ENCODE results near the gene GRK1. TPM values are rescaled to one million over a fixed set of nuclear protein-coding genes. Genes with fewer than 3 reads are reported as not detected.

GRK1 gene
- total RNA-seq = 1 to 10 TPM in 1 of 4 donors, under 1 TPM in 1, not detected in 2; 0.88 to 1.7 TPM

DNA sequence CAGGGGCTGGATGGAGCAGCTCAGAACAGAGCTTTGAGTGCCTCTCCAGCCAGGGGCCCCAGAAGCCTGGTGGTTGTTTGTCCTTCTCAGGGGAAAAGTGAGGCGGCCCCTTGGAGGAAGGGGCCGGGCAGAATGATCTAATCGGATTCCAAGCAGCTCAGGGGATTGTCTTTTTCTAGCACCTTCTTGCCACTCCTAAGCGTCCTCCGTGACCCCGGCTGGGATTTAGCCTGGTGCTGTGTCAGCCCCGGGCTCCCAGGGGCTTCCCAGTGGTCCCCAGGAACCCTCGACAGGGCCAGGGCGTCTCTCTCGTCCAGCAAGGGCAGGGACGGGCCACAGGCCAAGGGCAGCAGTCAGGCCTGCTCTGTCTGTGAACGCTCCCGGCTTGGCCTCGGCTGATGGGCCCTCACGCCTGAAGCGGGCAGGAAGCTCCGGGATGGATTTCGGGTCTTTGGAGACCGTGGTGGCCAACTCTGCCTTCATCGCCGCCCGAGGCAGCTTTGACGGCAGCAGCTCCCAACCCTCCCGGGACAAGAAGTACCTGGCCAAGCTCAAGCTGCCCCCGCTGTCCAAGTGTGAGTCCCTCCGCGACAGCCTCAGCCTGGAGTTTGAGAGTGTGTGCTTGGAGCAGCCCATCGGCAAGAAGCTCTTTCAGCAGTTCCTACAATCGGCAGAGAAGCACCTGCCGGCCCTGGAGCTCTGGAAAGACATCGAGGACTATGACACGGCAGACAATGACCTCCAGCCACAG, at the start of gene GRK1:
TSS of gene GRK1 (plus strand) at position 269 of the 751 bp plus-strand sequence. CDS start at position 437, 168 bp downstream.
- H3K4me1 ChIP-seq = no peaks in the 10 kb centered on the region
- no peak within 1 kb of the TSS for H3K4me3 ChIP-seq
- peak in 2 of 3 donors; percentile 43 for DNase-seq
- H3K9me3 ChIP-seq = no peaks in the 10 kb centered on the region
- H3K36me3 ChIP-seq = no peaks in the 10 kb centered on the region
- H3K27ac ChIP-seq = no peak within 1 kb of the TSS
- no peaks in the 10 kb centered on the region for H3K27me3 ChIP-seq
- no peak for TF ChIP-seq POLR2A (IDR thresholded peaks at IDR 0.05)
- TF ChIP-seq, protein P1, sequence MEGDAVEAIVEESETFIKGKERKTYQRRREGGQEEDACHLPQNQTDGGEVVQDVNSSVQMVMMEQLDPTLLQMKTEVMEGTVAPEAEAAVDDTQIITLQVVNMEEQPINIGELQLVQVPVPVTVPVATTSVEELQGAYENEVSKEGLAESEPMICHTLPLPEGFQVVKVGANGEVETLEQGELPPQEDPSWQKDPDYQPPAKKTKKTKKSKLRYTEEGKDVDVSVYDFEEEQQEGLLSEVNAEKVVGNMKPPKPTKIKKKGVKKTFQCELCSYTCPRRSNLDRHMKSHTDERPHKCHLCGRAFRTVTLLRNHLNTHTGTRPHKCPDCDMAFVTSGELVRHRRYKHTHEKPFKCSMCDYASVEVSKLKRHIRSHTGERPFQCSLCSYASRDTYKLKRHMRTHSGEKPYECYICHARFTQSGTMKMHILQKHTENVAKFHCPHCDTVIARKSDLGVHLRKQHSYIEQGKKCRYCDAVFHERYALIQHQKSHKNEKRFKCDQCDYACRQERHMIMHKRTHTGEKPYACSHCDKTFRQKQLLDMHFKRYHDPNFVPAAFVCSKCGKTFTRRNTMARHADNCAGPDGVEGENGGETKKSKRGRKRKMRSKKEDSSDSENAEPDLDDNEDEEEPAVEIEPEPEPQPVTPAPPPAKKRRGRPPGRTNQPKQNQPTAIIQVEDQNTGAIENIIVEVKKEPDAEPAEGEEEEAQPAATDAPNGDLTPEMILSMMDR (IDR thresholded peaks at IDR 0.05) = no peak

DNA sequence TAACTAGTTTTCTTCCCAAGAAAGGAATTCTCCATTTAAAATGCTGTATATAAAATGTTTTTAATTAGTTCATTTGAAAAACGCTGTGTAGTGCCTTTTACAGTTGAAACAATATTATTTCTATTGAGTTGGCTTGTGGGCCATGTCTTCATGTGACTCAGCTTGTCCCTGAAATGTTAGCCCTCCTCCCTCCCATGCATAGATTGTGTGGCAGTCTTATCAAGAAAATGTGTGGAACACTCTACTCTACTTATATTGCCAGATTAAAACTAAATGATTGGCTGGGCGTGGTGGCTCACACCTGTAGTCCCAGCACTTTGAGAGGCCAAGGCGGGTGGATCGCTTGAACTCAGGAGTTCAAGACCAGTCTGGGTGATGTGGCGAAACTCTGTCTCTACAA, 49.1 kb upstream of the GRK1 start:
- no peak for DNase-seq
- Histone ChIP-seq H3K4me1 (no peaks in the 10 kb centered on the region), H3K27ac (no peak overlapping the region), H3K4me3 (no peak overlapping the region), H3K27me3 (no peaks in the 10 kb centered on the region), H3K36me3 (no peaks in the 10 kb centered on the region), H3K9me3 (no peaks in the 10 kb centered on the region)
- TF ChIP-seq, protein P1 (IDR thresholded peaks at IDR 0.05) = no peak
- no peak for TF ChIP-seq POLR2A (IDR thresholded peaks at IDR 0.05)

DNA sequence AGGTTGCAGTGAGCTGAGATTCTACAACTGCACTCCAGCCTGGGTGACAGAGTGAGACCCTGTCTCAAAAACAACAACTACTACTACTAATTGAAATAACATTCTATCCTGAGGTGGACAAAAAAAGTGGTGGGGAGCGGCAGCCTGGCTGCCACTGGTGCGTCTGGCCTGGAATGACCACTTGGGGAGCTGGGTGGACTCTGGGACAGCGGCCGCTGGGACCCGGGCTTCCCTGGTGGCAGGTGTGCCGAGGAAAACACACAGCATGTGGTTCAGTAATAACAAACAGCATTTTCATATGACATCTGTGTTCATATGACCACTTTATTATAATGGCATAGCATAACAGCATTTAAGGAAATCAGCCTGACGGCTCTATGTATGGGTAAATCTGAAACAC, 48.6 kb upstream of the GRK1 start:
- Histone ChIP-seq H3K27me3 (no peaks in the 10 kb centered on the region), H3K27ac (no peak overlapping the region), H3K4me1 (no peaks in the 10 kb centered on the region), H3K36me3 (peaks cover 0 to 5% (median 0%) of the 10 kb centered on the region in 3 donors), H3K9me3 (no peaks in the 10 kb centered on the region), H3K4me3 (no peak overlapping the region)
- DNase-seq = no peak
- TF ChIP-seq POLR2A (IDR thresholded peaks at IDR 0.05) = no peak
- TF ChIP-seq, protein P1 (IDR thresholded peaks at IDR 0.05) = no peak

DNA sequence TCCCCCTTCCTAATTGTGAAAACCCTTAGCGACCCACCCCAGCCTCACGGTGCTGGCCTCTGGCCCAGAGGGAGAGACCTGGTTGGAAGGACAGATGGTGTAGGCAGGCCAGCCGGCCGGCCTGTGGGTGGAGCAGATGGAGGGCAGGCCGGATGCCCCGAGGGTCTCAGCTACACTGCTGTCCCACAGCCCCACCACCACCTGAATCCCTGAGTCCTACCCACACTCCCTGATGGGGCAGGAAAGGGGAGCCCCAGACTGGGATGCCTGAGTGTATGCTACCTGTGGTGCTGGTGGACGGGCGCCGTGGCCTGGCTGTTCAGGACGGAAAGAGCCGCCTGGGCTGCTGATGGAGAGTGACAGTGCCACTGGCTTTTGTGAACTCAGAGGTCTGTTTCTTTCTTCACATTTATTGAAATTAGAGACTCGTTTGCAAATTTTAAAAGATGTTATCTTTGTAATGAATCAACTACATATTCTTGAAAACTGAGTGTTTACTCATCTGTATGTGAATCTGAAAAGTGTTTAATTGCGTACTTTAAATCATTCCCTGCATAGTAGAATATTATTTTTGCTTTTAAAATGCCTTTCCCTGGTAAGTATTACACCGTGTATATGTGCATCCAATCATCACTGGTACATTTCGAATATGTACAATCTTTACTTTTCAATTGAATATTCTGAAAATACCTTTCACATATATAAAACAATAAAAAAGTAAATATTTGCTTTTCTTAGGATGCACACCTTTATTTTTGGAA, 46.8 kb upstream of the GRK1 start:
- peak in 1 of 3 donors; percentile 28 for DNase-seq
- Histone ChIP-seq H3K9me3 (no peaks in the 10 kb centered on the region), H3K4me3 (no peak overlapping the region), H3K27ac (no peak overlapping the region), H3K27me3 (no peaks in the 10 kb centered on the region), H3K36me3 (peaks cover 0 to 13% (median 0%) of the 10 kb centered on the region in 3 donors), H3K4me1 (no peaks in the 10 kb centered on the region)
- TF ChIP-seq, protein P1 (IDR thresholded peaks at IDR 0.05) = no peak
- no peak for TF ChIP-seq POLR2A (IDR thresholded peaks at IDR 0.05)

DNA sequence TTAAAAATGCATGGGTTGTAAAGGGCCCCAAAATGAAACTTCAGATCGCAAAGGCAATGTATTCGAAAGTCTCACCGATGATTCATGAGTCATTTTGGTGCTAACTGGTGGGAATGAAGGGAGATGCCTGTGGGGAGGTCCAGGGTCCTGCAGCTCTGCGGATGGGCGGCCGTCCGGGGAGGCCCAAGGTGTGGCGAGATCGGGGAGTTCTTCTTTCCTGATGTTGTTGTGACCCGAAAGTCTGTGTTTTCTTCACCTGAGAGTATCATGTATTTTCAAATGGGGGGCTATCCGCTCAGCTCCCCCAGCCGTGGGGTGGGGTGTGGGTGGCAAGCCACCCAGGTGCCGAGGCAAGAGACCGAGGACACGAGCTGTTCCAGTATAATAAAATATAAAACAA, 46.0 kb upstream of the GRK1 start:
- TF ChIP-seq, protein P1 (IDR thresholded peaks at IDR 0.05) = no peak
- no peak for TF ChIP-seq POLR2A (IDR thresholded peaks at IDR 0.05)
- peak in 1 of 3 donors; percentile 12 for DNase-seq
- H3K27ac ChIP-seq = no peak overlapping the region
- H3K9me3 ChIP-seq = no peaks in the 10 kb centered on the region
- no peaks in the 10 kb centered on the region for H3K27me3 ChIP-seq
- no peak overlapping the region for H3K4me3 ChIP-seq
- H3K4me1 ChIP-seq = no peaks in the 10 kb centered on the region
- H3K36me3 ChIP-seq = peaks cover 0 to 13% (median 0%) of the 10 kb centered on the region in 3 donors

Measured in Peyer's patch (tissue), 4 donors.